HepG2 (cell line): ENCODE measurements around the gene MIEF1. TPM values are rescaled to one million over a fixed set of nuclear protein-coding genes. Genes with fewer than 3 reads are reported as not detected.

Source experiments
- AGO1 ChIP-seq: fragments of 200-400 bp; formaldehyde crosslinking; IDR thresholded peaks from 2 replicates; pipeline ENCODE4 v1.6.1; 2017; ENCODE audit warnings: mild to moderate bottlenecking, low read depth, low read length, moderate library complexity; ENCODE audit not compliant: poor library complexity, severe bottlenecking
- ATF4 ChIP-seq, 2 experiments: fragments of 450-650 bp in 1 of 2; sonication (generic) in 1 of 2; formaldehyde crosslinking; IDR thresholded peaks; 2 replicates each; pipeline versions ENCODE4 v1.5.0 to v1.8.0; 2020 to 2022; ENCODE audit warnings: mild to moderate bottlenecking in 1 of 2, missing genetic modification reagents in 1 of 2
- BRD4 ChIP-seq: sonication (generic); formaldehyde crosslinking; IDR thresholded peaks from 2 replicates; pipeline ENCODE4 v1.4.0; 2020; ENCODE audit warnings: missing genetic modification reagents
- FOSL1 ChIP-seq: sonication (generic); formaldehyde crosslinking; IDR thresholded peaks from 2 replicates; pipeline ENCODE4 v1.9.0; 2021; ENCODE audit warnings: missing genetic modification reagents, borderline replicate concordance
- ISL2 ChIP-seq: sonication (generic); formaldehyde crosslinking; IDR thresholded peaks from 2 replicates; pipeline ENCODE4 v1.5.0; 2020; ENCODE audit warnings: missing genetic modification reagents
- JARID2 ChIP-seq: sonication (generic); formaldehyde crosslinking; IDR thresholded peaks from 2 replicates; pipeline ENCODE4 v1.8.1; 2023; ENCODE audit warnings: missing genetic modification reagents, inconsistent platforms; ENCODE audit not compliant: insufficient replicate concordance
- JUNB ChIP-seq: sonication (generic); formaldehyde crosslinking; IDR thresholded peaks from 2 replicates; pipeline ENCODE4 v1.8.0; 2022; ENCODE audit warnings: missing genetic modification reagents, mild to moderate bottlenecking, borderline replicate concordance
- KDM4B ChIP-seq: sonication (generic); formaldehyde crosslinking; IDR thresholded peaks from 2 replicates; pipeline ENCODE4 v1.4.0; 2020; ENCODE audit warnings: missing genetic modification reagents
- MYC ChIP-seq: sonication (generic); formaldehyde crosslinking; IDR thresholded peaks from 2 replicates; pipeline ENCODE4 v1.9.0; 2021; ENCODE audit warnings: missing genetic modification reagents, borderline replicate concordance
- MYPOP ChIP-seq: sonication (generic); formaldehyde crosslinking; IDR thresholded peaks from 2 replicates; pipeline ENCODE4 v1.8.1; 2023; ENCODE audit warnings: mild to moderate bottlenecking, moderate library complexity, missing genetic modification reagents
- PHB2 ChIP-seq: fragments of 450-650 bp; IDR thresholded peaks from 2 replicates; pipeline ENCODE4 v1.6.1; 2018; ENCODE audit not compliant: partially characterized antibody
- ZNF382 ChIP-seq: sonication (generic); formaldehyde crosslinking; IDR thresholded peaks from 2 replicates; pipeline ENCODE4 v1.5.0; 2020; ENCODE audit warnings: missing genetic modification reagents, mild to moderate bottlenecking, borderline replicate concordance
- ZNF460 ChIP-seq: sonication (generic); formaldehyde crosslinking; IDR thresholded peaks from 2 replicates; pipeline ENCODE4 v1.5.1; 2020; ENCODE audit warnings: missing genetic modification reagents, mild to moderate bottlenecking, borderline replicate concordance
- ZNF543 ChIP-seq: sonication (generic); formaldehyde crosslinking; IDR thresholded peaks from 2 replicates; pipeline ENCODE4 v1.4.0; 2020; ENCODE audit warnings: mild to moderate bottlenecking, missing genetic modification reagents
- ZNF564 ChIP-seq: sonication (generic); formaldehyde crosslinking; IDR thresholded peaks from 2 replicates; pipeline ENCODE4 v1.8.1; 2023; ENCODE audit warnings: mild to moderate bottlenecking, missing genetic modification reagents
- ZNF572 ChIP-seq: sonication (generic); formaldehyde crosslinking; IDR thresholded peaks from 2 replicates; pipeline ENCODE4 v1.5.1; 2020; ENCODE audit warnings: mild to moderate bottlenecking, missing genetic modification reagents
- ZNF761 ChIP-seq: sonication (generic); formaldehyde crosslinking; conservative IDR thresholded peaks from 2 replicates; pipeline ENCODE4 v1.4.0; 2020; ENCODE audit warnings: mild to moderate bottlenecking, missing genetic modification reagents
- polyA plus RNA-seq, 8 experiments: library from polyadenylated mRNA; depleted of rRNA in 3 of 8; stranded (reverse) in 7 of 8; unstranded in 1 of 8; fragments of >200 nt; fragmentation: Illumina TruSeq in 4 of 8; extraction: Trizol in 4 of 8; gene quantifications; 2 replicates each; pipeline versions ENCODE4 v1.2.1 to v1.2.3, GENCODE V29; 2011 to 2016; ENCODE audit warnings: low read depth in 4 of 8, missing spikeins in 1 of 8, mixed read lengths in 1 of 8; ENCODE audit not compliant: insufficient read depth in 1 of 8
- total RNA-seq, 5 experiments: library from RNA; depleted of rRNA; stranded (reverse); fragments of >200 nt; fragmentation: Illumina TruSeq; extraction: Trizol; gene quantifications; 2 replicates each; pipeline ENCODE4 v1.2.3, GENCODE V29; 2016; ENCODE audit warnings: low read depth in 1 of 5
- TF ChIP-seq, protein P1 (sequence below): sonication (generic); formaldehyde crosslinking; IDR thresholded peaks from 2 replicates; pipeline ENCODE4 v1.5.0; 2020; ENCODE audit warnings: missing genetic modification reagents
- TF ChIP-seq, protein P2 (sequence below): sonication (generic); formaldehyde crosslinking; conservative IDR thresholded peaks from 2 replicates; pipeline ENCODE4 v1.4.0; 2020; ENCODE audit warnings: mild to moderate bottlenecking, missing genetic modification reagents, moderate library complexity

MIEF1 gene
- total and polyA plus RNA-seq, 2 of the 13 experiments (the other 11 are each of a cell fraction or from before 2014, with no cell fraction given) = 21.7 to 34.8 TPM

- TF ChIP-seq ZNF382 (CRISPR knock-in tag) (no peak), ZNF564 (CRISPR knock-in tag) (peak; percentile 81; the same call in 1 of the 2 replicates), ZNF460 (no peak), FOSL1 (CRISPR knock-in tag) (0 out of 2 replicates have a peak, but pooled peaks have one; percentile 28), ZNF543 (CRISPR knock-in tag) (no peak), BRD4 (CRISPR knock-in tag) (no peak), ISL2 (CRISPR knock-in tag) (peak; percentile 61; the same call in 1 of the 2 replicates), ATF4 (CRISPR knock-in tag; IDR thresholded peaks at IDR 0.05) (peak in 1 of 2 experiments; percentile 57; a peak in 1 of 4 replicates), ZNF761 (CRISPR knock-in tag) (no peak), KDM4B (peak; percentile 90; the same call in 1 of the 2 replicates), JUNB (no peak; the same call in 1 of the 2 replicates), MYPOP (0 out of 2 replicates have a peak, but pooled peaks have one; percentile 63), AGO1 (no peak), JARID2 (CRISPR knock-in tag) (no peak), MYC (CRISPR knock-in tag) (peak; percentile 52; the same call in 1 of the 2 replicates), ZNF572 (CRISPR knock-in tag) (no peak), PHB2 (no peak)
- TF ChIP-seq, protein P1, sequence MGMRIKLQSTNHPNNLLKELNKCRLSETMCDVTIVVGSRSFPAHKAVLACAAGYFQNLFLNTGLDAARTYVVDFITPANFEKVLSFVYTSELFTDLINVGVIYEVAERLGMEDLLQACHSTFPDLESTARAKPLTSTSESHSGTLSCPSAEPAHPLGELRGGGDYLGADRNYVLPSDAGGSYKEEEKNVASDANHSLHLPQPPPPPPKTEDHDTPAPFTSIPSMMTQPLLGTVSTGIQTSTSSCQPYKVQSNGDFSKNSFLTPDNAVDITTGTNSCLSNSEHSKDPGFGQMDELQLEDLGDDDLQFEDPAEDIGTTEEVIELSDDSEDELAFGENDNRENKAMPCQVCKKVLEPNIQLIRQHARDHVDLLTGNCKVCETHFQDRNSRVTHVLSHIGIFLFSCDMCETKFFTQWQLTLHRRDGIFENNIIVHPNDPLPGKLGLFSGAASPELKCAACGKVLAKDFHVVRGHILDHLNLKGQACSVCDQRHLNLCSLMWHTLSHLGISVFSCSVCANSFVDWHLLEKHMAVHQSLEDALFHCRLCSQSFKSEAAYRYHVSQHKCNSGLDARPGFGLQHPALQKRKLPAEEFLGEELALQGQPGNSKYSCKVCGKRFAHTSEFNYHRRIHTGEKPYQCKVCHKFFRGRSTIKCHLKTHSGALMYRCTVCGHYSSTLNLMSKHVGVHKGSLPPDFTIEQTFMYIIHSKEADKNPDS = no peak
- TF ChIP-seq, protein P2, sequence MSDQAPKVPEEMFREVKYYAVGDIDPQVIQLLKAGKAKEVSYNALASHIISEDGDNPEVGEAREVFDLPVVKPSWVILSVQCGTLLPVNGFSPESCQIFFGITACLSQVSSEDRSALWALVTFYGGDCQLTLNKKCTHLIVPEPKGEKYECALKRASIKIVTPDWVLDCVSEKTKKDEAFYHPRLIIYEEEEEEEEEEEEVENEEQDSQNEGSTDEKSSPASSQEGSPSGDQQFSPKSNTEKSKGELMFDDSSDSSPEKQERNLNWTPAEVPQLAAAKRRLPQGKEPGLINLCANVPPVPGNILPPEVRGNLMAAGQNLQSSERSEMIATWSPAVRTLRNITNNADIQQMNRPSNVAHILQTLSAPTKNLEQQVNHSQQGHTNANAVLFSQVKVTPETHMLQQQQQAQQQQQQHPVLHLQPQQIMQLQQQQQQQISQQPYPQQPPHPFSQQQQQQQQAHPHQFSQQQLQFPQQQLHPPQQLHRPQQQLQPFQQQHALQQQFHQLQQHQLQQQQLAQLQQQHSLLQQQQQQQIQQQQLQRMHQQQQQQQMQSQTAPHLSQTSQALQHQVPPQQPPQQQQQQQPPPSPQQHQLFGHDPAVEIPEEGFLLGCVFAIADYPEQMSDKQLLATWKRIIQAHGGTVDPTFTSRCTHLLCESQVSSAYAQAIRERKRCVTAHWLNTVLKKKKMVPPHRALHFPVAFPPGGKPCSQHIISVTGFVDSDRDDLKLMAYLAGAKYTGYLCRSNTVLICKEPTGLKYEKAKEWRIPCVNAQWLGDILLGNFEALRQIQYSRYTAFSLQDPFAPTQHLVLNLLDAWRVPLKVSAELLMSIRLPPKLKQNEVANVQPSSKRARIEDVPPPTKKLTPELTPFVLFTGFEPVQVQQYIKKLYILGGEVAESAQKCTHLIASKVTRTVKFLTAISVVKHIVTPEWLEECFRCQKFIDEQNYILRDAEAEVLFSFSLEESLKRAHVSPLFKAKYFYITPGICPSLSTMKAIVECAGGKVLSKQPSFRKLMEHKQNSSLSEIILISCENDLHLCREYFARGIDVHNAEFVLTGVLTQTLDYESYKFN = no peak
Measured at GRCh38 chr22:39545386-39546365, 43.6 kb downstream of the MIEF1 start (continued).
